SK-N-SH treated with all-trans-retinoic acid at 6 μM for 48 hours (cell line): Measurements from ENCODE around the gene PLXNC1.

Experiments used
- ATAC-seq: fragments of 200-7000 bp; cut with Tn5 transposase; 3 replicates; pipeline ENCODE4 v1.9.1; 2020; ENCODE audit warnings: mild to moderate bottlenecking, moderate library complexity
- ARNTL ChIP-seq: fragments of 450-650 bp; formaldehyde crosslinking; IDR thresholded peaks from 2 replicates; pipeline ENCODE4 v1.5.0; 2020; ENCODE audit warnings: low read depth, mild to moderate bottlenecking, moderate library complexity, borderline replicate concordance
- BACH2 ChIP-seq: fragments of 250-450 bp; sonication (Bioruptor Pico); IDR thresholded peaks from 2 replicates; pipeline ENCODE4 v1.9.0; 2021; ENCODE audit warnings: mild to moderate bottlenecking, borderline replicate concordance
- CSDC2 ChIP-seq: fragments of 250-450 bp; sonication (Bioruptor Pico); IDR thresholded peaks from 2 replicates; pipeline ENCODE4 v1.5.0; 2020; ENCODE audit warnings: mild to moderate bottlenecking, moderate library complexity
- ESRRG ChIP-seq: fragments of 250-450 bp; sonication (Bioruptor Pico); IDR thresholded peaks from 2 replicates; pipeline ENCODE4 v1.6.1; 2021; ENCODE audit warnings: mild to moderate bottlenecking
- GLIS3 ChIP-seq: fragments of 250-450 bp; sonication (Bioruptor Pico); IDR thresholded peaks from 2 replicates; pipeline ENCODE4 v1.5.0; 2020; ENCODE audit warnings: mild to moderate bottlenecking, moderate library complexity
- ISL1 ChIP-seq: fragments of 250-450 bp; sonication (Bioruptor Pico); IDR thresholded peaks from 2 replicates; pipeline ENCODE4 v2.1.2; 2022; ENCODE audit warnings: mild to moderate bottlenecking, moderate library complexity
- OSR1 ChIP-seq: fragments of 250-450 bp; sonication (Bioruptor Pico); IDR thresholded peaks from 2 replicates; pipeline ENCODE4 v1.8.0; 2022; ENCODE audit warnings: moderate library complexity, mild to moderate bottlenecking, inconsistent platforms
- PPARA ChIP-seq: fragments of 250-450 bp; sonication (Bioruptor Pico); IDR thresholded peaks from 2 replicates; pipeline ENCODE4 v1.5.0; 2020; ENCODE audit warnings: mild to moderate bottlenecking, borderline replicate concordance
- RARB ChIP-seq: fragments of 250-450 bp; sonication (Bioruptor Pico); IDR thresholded peaks from 2 replicates; pipeline ENCODE4 v1.8.0; 2021; ENCODE audit warnings: mild to moderate bottlenecking, moderate library complexity
- SNAI2 ChIP-seq: fragments of 250-450 bp; sonication (Bioruptor Pico); IDR thresholded peaks from 2 replicates; pipeline ENCODE4 v1.5.0; 2020; ENCODE audit warnings: mild to moderate bottlenecking, moderate library complexity
- TCF4 ChIP-seq: fragments of 250-450 bp; sonication (Bioruptor Pico); IDR thresholded peaks from 2 replicates; pipeline ENCODE4 v1.8.0; 2021; ENCODE audit warnings: mild to moderate bottlenecking, moderate library complexity, borderline replicate concordance
- TOX ChIP-seq: fragments of 250-450 bp; sonication (Bioruptor Pico); IDR thresholded peaks from 2 replicates; pipeline ENCODE4 v1.8.0; 2021; ENCODE audit warnings: mild to moderate bottlenecking, moderate library complexity, borderline replicate concordance
- ZFP3 ChIP-seq: fragments of 250-450 bp; sonication (Bioruptor Pico); IDR thresholded peaks from 2 replicates; pipeline ENCODE4 v1.5.0; 2020; ENCODE audit warnings: mild to moderate bottlenecking, moderate library complexity
- ZFP30 ChIP-seq: fragments of 450-650 bp; formaldehyde crosslinking; IDR thresholded peaks from 2 replicates; pipeline ENCODE4 v1.5.0; 2022; ENCODE audit warnings: mild to moderate bottlenecking, moderate library complexity
- ZNF70 ChIP-seq: fragments of 450-650 bp; formaldehyde crosslinking; IDR thresholded peaks from 2 replicates; pipeline ENCODE4 v1.5.0; 2020; ENCODE audit warnings: mild to moderate bottlenecking, moderate library complexity
- ZNF8 ChIP-seq: fragments of 450-650 bp; formaldehyde crosslinking; IDR thresholded peaks from 2 replicates; pipeline ENCODE4 v1.5.0; 2020; ENCODE audit warnings: mild to moderate bottlenecking, moderate library complexity
- TF ChIP-seq, protein P1 (sequence below): fragments of 250-450 bp; sonication (Bioruptor Pico); IDR thresholded peaks from 2 replicates; pipeline ENCODE4 v1.5.1; 2020; ENCODE audit warnings: low read depth, mild to moderate bottlenecking, moderate library complexity
- TF ChIP-seq, protein P2 (sequence below): fragments of 250-450 bp; sonication (Bioruptor Pico); IDR thresholded peaks from 2 replicates; pipeline ENCODE4 v1.8.0; 2021; ENCODE audit warnings: low read depth, mild to moderate bottlenecking, moderate library complexity, borderline replicate concordance
- TF ChIP-seq, protein P3 (sequence below): fragments of 250-450 bp; sonication (Bioruptor Pico); IDR thresholded peaks from 2 replicates; pipeline ENCODE4 v1.8.0; 2020; ENCODE audit warnings: mild to moderate bottlenecking, moderate library complexity, borderline replicate concordance
- TF ChIP-seq, protein P4 (sequence below): fragments of 250-450 bp; sonication (Bioruptor Pico); IDR thresholded peaks from 2 replicates; pipeline ENCODE4 v1.5.0; 2020; ENCODE audit warnings: mild to moderate bottlenecking, moderate library complexity

The PLXNC1 gene

DNA sequence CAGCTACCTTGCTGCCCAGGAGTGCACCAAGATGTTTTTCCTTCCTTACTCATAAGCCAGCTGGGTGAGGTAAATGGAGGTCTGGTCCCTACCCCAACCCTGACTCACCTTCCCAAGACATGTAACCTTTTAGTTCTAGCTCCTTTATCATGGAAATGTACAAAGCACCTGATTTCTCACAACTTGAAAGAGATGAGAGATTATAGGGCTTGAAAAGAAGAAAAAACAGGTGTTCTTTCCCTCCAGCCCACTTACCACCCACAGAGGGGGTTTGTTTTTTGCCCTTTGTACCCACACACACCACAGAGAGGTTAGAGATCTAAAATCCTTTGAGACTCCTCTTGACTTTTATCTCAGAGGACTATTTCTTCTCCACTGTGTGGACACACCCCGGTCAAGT lies 21.1 kb downstream of the PLXNC1 start:
- TF ChIP-seq RARB (CRISPR knock-in tag) (no peak), TCF4 (no peak), OSR1 (CRISPR knock-in tag) (no peak), ESRRG (CRISPR knock-in tag) (no peak), PPARA (no peak), ISL1 (CRISPR knock-in tag) (no peak), TOX (no peak), ARNTL (no peak)
- TF ChIP-seq, protein P1, sequence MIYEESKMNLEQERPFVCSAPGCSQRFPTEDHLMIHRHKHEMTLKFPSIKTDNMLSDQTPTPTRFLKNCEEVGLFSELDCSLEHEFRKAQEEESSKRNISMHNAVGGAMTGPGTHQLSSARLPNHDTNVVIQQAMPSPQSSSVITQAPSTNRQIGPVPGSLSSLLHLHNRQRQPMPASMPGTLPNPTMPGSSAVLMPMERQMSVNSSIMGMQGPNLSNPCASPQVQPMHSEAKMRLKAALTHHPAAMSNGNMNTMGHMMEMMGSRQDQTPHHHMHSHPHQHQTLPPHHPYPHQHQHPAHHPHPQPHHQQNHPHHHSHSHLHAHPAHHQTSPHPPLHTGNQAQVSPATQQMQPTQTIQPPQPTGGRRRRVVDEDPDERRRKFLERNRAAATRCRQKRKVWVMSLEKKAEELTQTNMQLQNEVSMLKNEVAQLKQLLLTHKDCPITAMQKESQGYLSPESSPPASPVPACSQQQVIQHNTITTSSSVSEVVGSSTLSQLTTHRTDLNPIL (CRISPR knock-in tag) = no peak
- TF ChIP-seq, protein P2, sequence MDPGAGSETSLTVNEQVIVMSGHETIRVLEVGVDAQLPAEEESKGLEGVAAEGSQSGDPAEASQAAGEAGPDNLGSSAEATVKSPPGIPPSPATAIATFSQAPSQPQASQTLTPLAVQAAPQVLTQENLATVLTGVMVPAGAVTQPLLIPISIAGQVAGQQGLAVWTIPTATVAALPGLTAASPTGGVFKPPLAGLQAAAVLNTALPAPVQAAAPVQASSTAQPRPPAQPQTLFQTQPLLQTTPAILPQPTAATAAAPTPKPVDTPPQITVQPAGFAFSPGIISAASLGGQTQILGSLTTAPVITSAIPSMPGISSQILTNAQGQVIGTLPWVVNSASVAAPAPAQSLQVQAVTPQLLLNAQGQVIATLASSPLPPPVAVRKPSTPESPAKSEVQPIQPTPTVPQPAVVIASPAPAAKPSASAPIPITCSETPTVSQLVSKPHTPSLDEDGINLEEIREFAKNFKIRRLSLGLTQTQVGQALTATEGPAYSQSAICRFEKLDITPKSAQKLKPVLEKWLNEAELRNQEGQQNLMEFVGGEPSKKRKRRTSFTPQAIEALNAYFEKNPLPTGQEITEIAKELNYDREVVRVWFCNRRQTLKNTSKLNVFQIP (CRISPR knock-in tag) = no peak
- TF ChIP-seq, all 23 proteins: peak for 0
- no peak for ATAC-seq

DNA sequence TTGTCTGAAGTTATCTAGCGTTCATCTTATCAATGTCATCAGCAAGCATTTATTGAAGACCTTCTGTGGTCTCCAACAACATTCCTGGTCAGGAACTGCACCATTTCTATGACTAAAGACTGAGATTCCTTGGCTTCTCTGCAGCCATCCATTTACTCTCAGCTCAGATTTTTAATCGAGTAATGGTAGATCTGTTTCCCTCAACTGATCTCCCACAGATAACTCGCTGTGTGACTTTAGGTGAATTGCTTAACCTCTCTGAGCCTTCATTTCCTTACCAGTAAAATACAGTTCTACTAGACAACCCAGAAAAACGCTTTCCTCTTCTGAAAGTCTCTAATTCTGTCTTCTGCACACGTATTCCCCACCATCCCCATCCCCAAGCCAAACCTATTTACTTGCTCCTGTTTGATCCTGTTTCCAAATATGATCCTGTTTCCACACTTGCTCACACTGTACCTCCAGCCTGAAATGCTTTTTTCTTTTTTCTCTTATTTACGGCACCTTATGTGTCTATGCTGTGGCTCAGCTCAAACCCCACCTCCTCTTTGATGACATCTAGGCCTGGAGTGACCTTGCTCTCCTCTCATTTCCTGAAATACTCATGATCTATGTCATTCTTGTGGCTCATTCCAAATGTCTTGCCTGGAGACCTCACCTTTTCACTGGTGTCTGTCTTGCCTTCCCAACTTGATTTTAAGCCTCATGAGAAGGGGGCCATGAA lies 21.8 kb downstream of the PLXNC1 start:
- no peak for TF ChIP-seq ZNF70 (CRISPR knock-in tag)
- TF ChIP-seq, protein P2 (CRISPR knock-in tag) = no peak
- no peak for TF ChIP-seq RARB (CRISPR knock-in tag)
- no peak for TF ChIP-seq GLIS3 (CRISPR knock-in tag)
- TF ChIP-seq TCF4 = no peak
- TF ChIP-seq, protein P3, sequence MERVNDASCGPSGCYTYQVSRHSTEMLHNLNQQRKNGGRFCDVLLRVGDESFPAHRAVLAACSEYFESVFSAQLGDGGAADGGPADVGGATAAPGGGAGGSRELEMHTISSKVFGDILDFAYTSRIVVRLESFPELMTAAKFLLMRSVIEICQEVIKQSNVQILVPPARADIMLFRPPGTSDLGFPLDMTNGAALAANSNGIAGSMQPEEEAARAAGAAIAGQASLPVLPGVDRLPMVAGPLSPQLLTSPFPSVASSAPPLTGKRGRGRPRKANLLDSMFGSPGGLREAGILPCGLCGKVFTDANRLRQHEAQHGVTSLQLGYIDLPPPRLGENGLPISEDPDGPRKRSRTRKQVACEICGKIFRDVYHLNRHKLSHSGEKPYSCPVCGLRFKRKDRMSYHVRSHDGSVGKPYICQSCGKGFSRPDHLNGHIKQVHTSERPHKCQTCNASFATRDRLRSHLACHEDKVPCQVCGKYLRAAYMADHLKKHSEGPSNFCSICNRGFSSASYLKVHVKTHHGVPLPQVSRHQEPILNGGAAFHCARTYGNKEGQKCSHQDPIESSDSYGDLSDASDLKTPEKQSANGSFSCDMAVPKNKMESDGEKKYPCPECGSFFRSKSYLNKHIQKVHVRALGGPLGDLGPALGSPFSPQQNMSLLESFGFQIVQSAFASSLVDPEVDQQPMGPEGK (CRISPR knock-in tag) = no peak
- TF ChIP-seq, protein P4, sequence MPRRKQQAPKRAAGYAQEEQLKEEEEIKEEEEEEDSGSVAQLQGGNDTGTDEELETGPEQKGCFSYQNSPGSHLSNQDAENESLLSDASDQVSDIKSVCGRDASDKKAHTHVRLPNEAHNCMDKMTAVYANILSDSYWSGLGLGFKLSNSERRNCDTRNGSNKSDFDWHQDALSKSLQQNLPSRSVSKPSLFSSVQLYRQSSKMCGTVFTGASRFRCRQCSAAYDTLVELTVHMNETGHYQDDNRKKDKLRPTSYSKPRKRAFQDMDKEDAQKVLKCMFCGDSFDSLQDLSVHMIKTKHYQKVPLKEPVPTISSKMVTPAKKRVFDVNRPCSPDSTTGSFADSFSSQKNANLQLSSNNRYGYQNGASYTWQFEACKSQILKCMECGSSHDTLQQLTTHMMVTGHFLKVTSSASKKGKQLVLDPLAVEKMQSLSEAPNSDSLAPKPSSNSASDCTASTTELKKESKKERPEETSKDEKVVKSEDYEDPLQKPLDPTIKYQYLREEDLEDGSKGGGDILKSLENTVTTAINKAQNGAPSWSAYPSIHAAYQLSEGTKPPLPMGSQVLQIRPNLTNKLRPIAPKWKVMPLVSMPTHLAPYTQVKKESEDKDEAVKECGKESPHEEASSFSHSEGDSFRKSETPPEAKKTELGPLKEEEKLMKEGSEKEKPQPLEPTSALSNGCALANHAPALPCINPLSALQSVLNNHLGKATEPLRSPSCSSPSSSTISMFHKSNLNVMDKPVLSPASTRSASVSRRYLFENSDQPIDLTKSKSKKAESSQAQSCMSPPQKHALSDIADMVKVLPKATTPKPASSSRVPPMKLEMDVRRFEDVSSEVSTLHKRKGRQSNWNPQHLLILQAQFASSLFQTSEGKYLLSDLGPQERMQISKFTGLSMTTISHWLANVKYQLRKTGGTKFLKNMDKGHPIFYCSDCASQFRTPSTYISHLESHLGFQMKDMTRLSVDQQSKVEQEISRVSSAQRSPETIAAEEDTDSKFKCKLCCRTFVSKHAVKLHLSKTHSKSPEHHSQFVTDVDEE (CRISPR knock-in tag) = no peak
- no peak for TF ChIP-seq ISL1 (CRISPR knock-in tag)
- TF ChIP-seq ARNTL = no peak
- TF ChIP-seq ZFP3 (CRISPR knock-in tag) = no peak
- TF ChIP-seq BACH2 (CRISPR knock-in tag) = no peak
- TF ChIP-seq CSDC2 = no peak
- no peak for TF ChIP-seq TOX
- TF ChIP-seq ZFP30 (CRISPR knock-in tag) = no peak
- TF ChIP-seq SNAI2 (CRISPR knock-in tag) = no peak
- TF ChIP-seq OSR1 (CRISPR knock-in tag) = no peak
- TF ChIP-seq ESRRG (CRISPR knock-in tag) = no peak
- no peak for TF ChIP-seq PPARA
- TF ChIP-seq ZNF8 (CRISPR knock-in tag) = no peak
- no peak for ATAC-seq
